Testis (tissue), 2 donors: Measurements from ENCODE around the gene SLC38A1.

Experiments used
- POLR2A ChIP-seq: fragments of 450-650 bp; IDR thresholded peaks from one replicate; pipeline ENCODE4 v1.6.1; 2017; ENCODE audit warnings: antibody characterized with exemption, mild to moderate bottlenecking, moderate library complexity
- TF ChIP-seq, protein P1 (sequence below), 3 experiments: fragments of 450-650 bp in 2 of 3; fragments of 200-600 bp in 1 of 3; sonication (generic) in 1 of 3; IDR thresholded peaks; one replicate each; pipeline ENCODE4 v1.5.1; 2016 to 2019; ENCODE audit warnings: antibody characterized with exemption in 3 of 3, mild to moderate bottlenecking in 2 of 3, moderate library complexity in 1 of 3

DNA sequence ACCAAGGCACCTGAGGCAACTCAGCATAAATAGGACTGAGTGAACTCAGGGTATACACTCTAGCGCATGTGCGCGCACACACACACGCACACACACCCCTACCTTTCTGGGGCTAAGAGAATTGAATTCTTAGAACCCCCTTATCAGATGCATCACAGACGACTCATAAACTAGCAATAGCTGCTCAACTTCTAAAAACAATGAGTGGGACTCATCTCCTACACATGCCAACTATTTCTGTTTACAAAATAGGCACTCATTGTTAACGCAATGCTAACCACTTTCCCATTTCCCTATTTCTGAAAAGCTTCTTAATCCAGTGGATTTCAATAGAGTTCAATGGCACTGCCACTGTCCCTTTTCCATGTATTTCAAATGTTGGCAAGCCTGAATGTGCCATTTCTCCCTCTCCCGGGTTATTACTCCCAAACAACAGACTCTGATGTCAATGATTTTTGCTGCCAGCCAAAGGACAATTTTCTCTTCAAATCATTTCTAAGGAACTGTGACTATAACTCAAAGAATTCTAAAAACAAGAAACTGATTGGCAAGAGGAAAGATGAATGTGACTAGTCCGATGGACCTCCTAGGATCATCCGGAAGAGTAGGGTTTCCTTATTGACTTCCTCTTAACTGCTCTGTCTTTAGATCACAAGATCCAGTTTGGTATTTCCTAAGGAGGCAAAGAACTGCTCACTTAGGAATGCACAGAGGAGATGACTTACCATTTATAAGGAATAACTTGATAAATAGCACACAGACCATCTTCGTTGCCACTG lies 48.8 kb downstream of the SLC38A1 start:
- TF ChIP-seq, protein P1, sequence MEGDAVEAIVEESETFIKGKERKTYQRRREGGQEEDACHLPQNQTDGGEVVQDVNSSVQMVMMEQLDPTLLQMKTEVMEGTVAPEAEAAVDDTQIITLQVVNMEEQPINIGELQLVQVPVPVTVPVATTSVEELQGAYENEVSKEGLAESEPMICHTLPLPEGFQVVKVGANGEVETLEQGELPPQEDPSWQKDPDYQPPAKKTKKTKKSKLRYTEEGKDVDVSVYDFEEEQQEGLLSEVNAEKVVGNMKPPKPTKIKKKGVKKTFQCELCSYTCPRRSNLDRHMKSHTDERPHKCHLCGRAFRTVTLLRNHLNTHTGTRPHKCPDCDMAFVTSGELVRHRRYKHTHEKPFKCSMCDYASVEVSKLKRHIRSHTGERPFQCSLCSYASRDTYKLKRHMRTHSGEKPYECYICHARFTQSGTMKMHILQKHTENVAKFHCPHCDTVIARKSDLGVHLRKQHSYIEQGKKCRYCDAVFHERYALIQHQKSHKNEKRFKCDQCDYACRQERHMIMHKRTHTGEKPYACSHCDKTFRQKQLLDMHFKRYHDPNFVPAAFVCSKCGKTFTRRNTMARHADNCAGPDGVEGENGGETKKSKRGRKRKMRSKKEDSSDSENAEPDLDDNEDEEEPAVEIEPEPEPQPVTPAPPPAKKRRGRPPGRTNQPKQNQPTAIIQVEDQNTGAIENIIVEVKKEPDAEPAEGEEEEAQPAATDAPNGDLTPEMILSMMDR (IDR thresholded peaks at IDR 0.05) = no peak
- TF ChIP-seq POLR2A = no peak
